GM18520 (cell line): Measurements from ENCODE around the gene TP53I13.

ENCODE experiments used
- ATAC-seq: cut with Tn5 transposase; IDR thresholded peaks from one replicate; pipeline ENCODE4 v1.9.1; 2021; ENCODE audit not compliant: unreplicated experiment

The TP53I13 gene

GRCh38 chr17:29567304-29567553, 1.3 kb upstream of the TP53I13 start:
- ATAC-seq, result no peak

GRCh38 chr17:29567554-29568330, 759 bp upstream of the TP53I13 start:
- peak; percentile 32 for ATAC-seq

- ATAC-seq, result no peak
Observed at GRCh38 chr17:29569245-29569950, 897 bp downstream of the TP53I13 start.

- ATAC-seq, result no peak
Observed at GRCh38 chr17:29570521-29570920, 2.0 kb downstream of the TP53I13 start.

- no peak for ATAC-seq
Observed at GRCh38 chr17:29571486-29571882, 3.0 kb downstream of the TP53I13 start.

- no peak for ATAC-seq
Observed at GRCh38 chr17:29571883-29572681, 3.6 kb downstream of the TP53I13 start.

GRCh38 chr17:29572691-29573557, 4.4 kb downstream of the TP53I13 start:
- no peak for ATAC-seq

GRCh38 chr17:29573558-29573869, 5.0 kb downstream of the TP53I13 start:
- ATAC-seq, result no peak

GRCh38 chr17:29573871-29574731, 5.6 kb downstream of the TP53I13 start:
- ATAC-seq, result no peak

GRCh38 chr17:29574732-29575510, 6.4 kb downstream of the TP53I13 start:
- no peak for ATAC-seq

GRCh38 chr17:29575511-29576213, 7.2 kb downstream of the TP53I13 start:
- ATAC-seq, result no peak

GRCh38 chr17:29576214-29577000, 7.9 kb downstream of the TP53I13 start:
- ATAC-seq, result no peak

GRCh38 chr17:29577001-29577370, 8.5 kb downstream of the TP53I13 start:
- ATAC-seq, result no peak

GRCh38 chr17:29577385-29578211, 9.1 kb downstream of the TP53I13 start:
- no peak for ATAC-seq

- ATAC-seq, result no peak
Observed at GRCh38 chr17:29578626-29579485, 10.4 kb downstream of the TP53I13 start.
